Cardiac ventricle fibroblast (primary cell): ENCODE measurements around the gene TM4SF4. TPM values are rescaled to one million over a fixed set of nuclear protein-coding genes. Genes with fewer than 3 reads are reported as not detected.

Experiments used
- total RNA-seq: library from RNA; depleted of rRNA; stranded (reverse); fragments of >200 nt; gene quantifications from 2 replicates; pipeline ENCODE4 v1.2.3, GENCODE V29; 2015

Gene TM4SF4, protein sequence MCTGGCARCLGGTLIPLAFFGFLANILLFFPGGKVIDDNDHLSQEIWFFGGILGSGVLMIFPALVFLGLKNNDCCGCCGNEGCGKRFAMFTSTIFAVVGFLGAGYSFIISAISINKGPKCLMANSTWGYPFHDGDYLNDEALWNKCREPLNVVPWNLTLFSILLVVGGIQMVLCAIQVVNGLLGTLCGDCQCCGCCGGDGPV
- not detected in 2 replicates for total RNA-seq

DNA sequence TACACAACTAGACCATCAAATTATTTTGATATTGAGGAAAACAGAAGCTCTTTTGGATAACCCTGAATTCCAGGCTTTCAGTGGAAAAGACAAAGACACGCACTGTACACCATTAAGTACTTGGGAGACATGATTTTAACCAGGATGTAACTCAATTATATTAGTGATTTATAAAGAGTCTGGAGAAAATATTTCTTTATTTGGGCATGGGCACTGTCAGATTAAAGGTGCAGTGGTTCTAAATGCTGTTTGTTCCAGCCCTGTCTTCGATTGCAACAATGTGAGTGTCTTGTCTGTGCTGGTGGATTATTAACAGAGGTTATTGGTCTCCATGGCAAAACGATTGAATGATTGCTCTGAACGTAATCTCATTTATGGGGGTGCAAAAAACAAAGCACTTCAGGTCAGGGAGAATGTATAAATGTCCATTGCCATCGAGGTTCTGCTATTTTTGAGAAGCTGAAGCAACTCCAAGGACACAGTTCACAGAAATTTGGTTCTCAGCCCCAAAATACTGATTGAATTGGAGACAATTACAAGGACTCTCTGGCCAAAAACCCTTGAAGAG is at the start of gene TM4SF4:
Gene TM4SF4, plus strand, starts transcription at position 448 of the 568 bp plus-strand sequence. CDS start 181 bp downstream, outside the sequence.

Other genes with a start within 250 kb of the TM4SF4 start
- 1.1 and 1.2 TPM in 2 replicates for gene TM4SF18, start 141.1 kb upstream of the TM4SF4 start, total RNA-seq
- gene TM4SF1, start 97.0 kb upstream of the TM4SF4 start, total RNA-seq: 277 and 295 TPM in 2 replicates
- gene WWTR1, start 183.3 kb downstream of the TM4SF4 start, total RNA-seq: 76.3 and 94.2 TPM in 2 replicates